HG02943 (cell line): Measurements from ENCODE around the gene OR13H1.
"Not testable (repeated sequence)": the region's sequence is repeated elsewhere in the genome, so short reads cannot be mapped to it uniquely, and the experiment has no call there.

Experiments used
- ATAC-seq: cut with Tn5 transposase; IDR thresholded peaks from one replicate; pipeline ENCODE4 v1.9.1; 2021; ENCODE audit warnings: mild to moderate bottlenecking, low read depth, moderate library complexity; ENCODE audit not compliant: unreplicated experiment

The OR13H1 gene, protein sequence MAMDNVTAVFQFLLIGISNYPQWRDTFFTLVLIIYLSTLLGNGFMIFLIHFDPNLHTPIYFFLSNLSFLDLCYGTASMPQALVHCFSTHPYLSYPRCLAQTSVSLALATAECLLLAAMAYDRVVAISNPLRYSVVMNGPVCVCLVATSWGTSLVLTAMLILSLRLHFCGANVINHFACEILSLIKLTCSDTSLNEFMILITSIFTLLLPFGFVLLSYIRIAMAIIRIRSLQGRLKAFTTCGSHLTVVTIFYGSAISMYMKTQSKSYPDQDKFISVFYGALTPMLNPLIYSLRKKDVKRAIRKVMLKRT

DNA sequence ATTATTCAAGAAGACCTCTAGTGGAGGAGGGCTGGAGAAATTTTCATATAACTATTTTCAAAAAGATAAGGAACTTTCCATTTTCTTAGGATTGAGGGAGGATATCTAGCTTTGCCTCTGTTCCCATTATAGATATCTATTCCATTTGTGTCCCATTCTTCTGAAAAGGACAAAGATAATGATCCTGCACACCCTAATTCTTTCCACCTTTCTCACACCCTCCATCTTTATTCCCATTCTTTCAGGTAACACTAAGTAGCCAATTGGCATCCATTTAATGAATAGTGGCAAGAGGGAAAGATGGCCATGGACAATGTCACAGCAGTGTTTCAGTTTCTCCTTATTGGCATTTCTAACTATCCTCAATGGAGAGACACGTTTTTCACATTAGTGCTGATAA, at the start of gene OR13H1:
Gene OR13H1 (plus strand): TSS at position 301 of the 400 bp plus-strand sequence. CDS start 0 bp downstream, at position 301.
- no peak for ATAC-seq

DNA sequence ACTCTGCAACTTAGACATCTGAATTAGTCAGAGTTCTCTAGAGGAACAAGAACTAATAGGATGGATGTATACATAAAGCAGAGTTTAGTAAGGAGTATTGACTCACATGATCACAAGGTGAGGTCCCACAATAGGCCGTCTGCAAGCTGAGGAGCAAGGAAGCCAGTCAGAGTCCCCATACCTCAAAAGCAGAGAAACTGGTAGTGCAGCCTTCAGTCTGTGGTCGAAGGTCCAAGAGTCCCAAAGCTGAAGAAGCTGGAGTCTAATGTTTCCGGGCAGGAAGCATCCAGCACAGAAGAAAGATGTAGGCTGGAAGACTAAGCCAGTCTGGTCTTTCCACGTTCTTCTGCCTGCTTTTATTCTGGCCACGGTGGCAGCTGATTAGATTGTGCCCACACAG, 42.3 kb upstream of the OR13H1 start:
- not testable (repeated sequence) for ATAC-seq

DNA sequence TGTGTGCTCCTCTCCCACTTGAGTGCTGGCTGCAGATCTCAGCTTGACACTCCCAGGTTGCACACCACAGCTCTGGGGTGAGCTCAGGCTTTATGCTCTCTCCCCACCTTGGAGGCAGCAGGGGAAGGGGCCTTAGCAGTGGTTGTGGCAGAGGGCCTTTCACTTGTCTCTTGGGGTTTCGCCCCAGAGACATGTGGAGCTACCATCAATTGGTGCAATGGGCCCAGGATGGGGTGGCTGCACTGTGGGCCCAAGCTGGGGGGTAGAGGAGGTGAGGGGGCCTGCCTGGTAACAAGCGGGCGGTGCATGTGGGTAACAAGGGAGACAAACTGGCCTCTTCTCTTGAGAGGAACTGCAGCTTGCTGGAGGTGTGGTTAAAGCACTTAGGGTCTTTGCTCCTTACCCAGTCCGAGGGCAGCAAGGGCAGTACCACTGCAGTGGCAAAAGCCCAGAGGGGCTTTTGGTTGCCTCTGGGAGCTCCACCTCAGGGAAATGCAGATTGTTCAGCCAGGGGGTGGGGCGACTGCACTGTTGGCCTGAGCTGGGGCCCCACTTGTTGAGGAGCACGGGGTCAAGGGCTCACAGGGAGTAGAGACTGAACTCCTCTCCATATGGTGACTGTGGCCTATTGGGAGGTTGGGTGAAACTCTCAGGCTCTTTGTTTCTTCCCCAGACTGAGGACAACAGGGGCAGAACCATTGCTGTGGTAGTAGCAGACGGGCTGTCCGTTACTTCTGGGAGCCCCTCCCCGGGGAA, 30.5 kb upstream of the OR13H1 start:
- ATAC-seq, result no peak

DNA sequence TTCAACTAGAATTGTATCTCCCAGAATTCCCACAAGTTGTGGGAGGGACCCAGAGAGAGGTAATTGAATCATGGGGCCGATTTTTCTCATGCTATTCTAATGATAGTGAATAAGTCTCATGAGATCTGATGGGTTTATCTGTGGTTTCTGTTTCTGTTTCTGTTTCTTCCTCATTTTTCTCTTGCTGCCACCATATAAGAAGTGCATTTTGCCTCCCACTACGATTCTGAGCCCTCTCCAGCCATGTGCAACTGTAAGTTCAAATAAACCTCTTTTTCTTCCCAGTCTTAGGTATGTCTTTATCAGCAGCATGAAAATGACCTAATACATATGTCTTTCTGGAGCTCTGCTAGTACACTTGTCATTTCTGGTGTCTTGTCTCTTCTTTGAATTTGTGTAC, 22.1 kb upstream of the OR13H1 start:
- ATAC-seq, result no peak

DNA sequence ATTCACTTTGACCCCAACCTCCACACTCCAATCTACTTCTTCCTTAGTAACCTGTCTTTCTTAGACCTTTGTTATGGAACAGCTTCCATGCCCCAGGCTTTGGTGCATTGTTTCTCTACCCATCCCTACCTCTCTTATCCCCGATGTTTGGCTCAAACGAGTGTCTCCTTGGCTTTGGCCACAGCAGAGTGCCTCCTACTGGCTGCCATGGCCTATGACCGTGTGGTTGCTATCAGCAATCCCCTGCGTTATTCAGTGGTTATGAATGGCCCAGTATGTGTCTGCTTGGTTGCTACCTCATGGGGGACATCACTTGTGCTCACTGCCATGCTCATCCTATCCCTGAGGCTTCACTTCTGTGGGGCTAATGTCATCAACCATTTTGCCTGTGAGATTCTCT, 344 bp downstream of the OR13H1 start:
- ATAC-seq, result no peak

DNA sequence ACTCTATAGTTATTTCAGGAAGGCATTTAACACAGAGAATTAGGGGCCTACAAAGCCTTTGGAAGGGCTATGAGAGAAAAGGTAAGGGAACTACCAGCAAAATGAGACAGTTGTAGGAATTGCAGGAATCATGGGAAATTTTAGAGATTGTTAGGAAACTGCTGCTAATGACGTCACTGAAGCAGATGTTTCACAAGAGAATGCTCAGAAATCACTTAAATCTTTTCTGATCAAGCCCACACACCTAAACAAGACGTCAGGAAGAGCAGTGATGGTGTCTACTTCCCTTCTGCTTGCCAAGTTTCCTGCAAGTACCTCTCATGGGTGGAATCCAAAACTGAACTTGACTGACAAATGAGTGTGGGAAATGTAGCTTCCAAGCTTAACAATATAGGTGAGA, 5.1 kb downstream of the OR13H1 start:
- no peak for ATAC-seq

DNA sequence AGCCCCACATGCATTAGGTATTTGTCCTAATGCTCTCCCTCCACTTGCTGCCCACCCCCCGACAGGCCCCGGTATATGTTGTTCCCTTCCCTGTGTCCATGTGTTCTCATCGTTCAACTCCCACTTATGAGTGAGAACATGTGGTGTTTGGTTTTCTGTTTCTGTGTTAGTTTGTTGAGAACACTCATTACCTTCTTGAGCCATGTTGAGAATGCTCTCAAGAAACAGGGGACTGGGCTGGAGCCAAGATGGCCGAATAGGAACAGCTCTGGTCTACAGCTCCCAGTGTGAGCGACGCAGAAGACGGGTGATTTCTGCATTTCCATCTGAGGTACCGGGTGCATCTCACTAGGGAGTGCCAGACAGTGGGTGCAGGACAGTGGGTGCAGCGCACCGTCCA, 8.6 kb downstream of the OR13H1 start:
- ATAC-seq, result not testable (repeated sequence)

DNA sequence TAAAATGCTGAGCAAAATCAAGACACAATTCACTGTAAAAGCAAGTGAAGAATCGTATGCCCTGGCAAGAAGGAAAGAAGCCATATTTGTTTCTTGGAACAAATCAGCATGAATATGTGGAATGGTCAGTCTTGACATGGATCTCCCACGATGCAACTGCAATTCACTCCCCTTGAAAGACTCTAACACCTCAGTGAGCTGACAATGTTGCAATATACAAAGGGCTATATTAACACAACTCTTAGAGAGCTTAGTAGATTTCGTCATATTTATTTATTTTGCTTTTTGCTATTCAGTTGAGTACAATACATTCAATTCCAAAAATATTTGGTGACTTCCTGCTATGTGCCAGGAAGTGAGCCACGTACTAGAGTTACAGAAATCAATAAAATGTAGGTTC, 14.7 kb downstream of the OR13H1 start:
- ATAC-seq, result no peak

DNA sequence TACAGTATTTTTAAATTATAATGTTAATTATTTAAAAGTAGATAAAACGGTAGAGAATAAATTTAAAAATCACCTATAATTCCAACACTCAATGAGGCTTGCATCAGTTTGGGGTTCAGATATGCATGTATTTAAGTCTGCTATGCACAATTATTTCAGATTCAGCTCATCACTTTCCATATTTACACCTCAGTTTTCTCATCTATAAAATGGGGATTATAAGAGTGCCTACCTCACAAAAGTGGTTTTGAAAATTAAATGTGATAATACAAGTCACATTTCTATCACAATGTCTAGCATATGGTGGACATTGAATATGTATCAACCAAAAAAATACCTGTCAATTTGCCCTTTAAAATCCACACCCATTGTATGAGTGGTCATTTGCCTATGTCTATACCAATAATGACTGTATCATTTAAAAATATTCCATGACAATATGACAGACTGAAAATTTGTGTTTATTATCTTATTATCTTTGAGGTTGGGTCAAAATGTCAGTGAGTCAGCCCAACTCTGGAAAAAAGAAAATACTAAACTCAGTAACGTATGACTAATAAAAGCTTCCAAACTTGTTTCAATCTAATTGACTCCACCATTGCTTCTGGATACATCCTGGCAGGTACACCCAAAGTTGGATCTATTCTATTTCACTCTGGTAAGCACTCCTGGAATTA, 20.8 kb downstream of the OR13H1 start:
- no peak for ATAC-seq

DNA sequence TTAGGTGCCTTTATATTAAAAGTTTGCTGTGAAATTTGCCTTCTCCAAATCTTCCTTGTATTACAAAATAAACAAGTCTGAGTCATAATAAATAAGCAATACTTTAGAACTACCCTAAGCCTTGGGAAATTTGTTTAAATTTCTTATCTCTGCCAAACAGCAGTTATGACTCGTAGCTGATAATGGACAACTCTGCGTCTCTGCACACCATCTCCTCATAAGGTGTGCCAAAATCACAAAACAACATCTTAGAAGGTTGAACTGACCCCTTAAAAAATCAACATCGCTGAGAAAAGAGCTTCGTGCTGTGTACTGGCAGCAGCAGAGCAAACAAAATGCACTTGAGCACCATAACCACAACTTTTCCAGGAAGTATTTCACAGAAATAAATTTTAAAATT, 22.0 kb downstream of the OR13H1 start:
- ATAC-seq, result no peak

DNA sequence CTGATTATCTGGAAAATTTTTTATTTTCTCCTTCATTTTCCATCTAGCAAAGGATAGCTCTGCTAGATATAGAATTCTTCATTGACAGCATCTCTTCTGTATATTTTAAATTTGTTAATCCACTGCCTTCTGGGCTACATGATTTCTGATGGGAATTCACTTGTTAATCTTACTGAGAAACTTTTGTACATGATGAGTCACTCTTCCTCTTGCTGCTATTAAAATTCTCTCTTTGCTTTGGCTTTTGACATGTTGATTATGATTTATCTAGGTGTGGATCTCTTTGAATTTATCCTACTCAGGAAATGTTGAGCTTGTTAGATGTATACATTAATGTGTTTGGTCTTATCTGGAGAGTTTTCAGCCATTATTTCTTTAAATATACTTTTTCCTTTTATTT, 27.5 kb downstream of the OR13H1 start:
- no peak for ATAC-seq

DNA sequence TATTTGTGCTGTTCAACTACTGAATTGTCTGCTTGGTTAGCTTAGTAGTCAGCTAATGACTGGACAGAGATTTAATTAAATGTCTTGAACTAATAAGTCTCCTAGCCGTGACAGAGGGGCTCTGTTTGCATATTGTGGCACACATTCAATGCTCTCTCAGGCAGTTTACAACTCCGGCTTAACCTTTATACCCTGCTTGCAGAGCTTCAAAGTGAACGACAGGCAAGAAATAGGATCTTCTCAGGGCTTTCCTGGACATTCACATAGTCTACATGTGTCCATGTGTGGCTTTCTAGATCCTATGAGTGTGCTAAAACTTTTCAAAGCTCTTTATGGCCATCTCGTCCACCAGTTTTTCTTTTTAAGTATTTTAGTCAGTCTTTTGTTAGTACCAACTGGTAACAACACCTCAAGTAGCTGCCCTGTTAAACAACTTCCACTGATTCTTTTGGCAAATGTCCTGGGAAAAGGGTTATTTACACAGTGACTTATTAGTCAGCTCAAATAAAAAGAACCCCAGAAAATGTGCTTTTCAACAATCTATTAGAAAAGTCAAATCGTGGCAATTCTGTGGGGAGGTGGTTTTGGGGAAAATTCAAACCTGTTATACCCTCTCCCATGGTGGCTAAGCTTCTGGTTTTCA, 28.6 kb downstream of the OR13H1 start:
- ATAC-seq, result no peak

DNA sequence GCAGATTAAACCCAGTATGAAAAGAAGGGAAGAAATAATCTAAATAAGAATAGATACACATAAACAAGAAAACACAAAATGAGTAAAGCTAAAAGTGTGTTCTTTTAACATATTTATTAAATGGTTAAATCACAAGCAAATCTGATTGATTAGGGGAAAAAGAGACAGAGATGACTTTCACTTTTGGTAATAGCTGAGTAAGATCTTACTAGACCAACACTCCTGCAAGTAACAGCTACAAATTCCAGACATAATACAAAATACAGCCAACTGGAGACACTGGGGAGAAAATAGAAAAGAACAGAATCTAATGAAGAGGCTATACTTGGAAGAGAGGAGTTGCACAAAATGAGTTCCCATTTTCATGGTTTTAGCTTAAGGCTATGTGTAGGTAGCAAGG, 33.5 kb downstream of the OR13H1 start:
- no peak for ATAC-seq

DNA sequence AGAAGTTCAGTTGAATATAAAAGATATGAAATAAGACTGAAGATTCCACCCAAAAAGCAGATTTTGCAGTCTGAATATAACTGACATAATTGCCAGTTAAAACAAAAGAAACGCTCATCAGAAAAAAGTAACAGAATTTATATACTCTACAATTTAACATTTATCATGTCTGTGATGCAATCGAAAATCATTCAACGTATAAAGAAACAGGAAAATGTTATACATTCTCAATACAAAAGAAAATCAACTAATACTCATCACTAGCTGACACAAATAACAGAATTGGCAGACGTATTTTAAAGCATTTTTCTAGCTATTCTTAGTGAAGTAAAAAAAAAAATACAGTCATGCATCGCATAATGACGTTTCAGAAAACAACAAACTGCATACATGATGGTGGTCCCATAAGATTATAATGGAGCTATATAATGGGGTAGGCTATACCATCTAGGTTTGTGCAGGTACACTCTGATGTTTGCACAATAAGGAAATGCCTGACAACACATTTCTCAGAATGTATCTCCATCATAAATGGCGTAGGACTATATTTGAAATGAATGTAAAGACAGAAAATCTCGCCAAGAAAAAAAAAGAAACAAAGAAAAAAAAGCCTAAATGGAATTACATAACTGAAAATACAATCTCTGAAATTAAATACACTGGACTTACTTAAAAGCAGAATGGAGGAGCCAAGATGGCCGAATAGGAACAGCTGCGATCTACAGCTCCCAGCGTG, 34.3 kb downstream of the OR13H1 start:
- ATAC-seq, result no peak

DNA sequence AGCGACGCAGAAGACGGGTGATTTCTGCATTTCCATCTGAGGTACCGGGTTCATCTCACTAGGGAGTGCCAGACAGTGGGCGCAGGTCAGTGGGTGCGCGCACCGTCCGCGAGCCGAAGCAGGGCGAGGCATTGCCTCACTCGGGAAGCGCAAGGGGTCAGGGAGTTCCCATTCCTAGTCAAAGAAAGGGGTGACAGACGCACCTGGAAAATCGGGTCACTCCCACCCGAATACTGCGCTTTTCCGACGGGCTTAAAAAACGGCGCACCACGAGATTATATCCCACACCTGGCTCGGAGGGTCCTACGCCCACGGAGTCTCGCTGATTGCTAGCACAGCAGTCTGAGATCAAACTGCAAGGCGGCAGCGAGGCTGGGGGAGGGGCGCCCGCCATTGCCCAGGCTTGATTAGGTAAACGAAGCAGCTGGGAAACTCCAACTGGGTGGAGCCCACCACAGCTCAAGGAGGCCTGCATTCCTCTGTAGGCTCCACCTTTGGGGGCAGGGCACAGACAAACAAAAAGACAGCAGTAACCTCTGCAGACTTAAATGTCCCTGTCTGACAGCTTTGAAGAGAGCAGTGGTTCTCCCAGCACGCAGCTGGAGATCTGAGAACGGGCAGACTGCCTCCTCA, 35.0 kb downstream of the OR13H1 start:
- not testable (repeated sequence) for ATAC-seq

DNA sequence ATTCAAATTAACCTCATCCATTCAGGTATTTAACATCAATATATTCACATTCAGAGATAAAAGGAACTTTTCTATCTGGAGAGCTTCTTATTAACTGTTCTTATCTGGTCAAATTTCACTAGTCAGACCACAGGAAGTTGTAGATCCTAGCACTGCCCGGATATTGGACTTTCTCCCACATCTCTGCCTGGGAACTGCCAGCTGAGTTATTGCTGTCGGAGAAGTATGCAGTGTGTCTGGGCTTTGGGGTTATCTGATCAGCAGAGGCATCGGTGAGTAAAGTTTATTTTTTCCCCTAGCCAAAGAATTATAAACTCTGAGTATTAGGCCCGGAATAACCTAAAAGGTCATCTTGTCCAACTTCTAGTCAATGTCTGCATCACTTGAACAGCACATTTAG, 45.1 kb downstream of the OR13H1 start:
- no peak for ATAC-seq
